GM19023 (cell line): Measurements from ENCODE around the gene NTM.

Source experiments
- ATAC-seq: cut with Tn5 transposase; IDR thresholded peaks from one replicate; pipeline ENCODE4 v1.9.1; 2021; ENCODE audit warnings: mild to moderate bottlenecking, moderate library complexity; ENCODE audit not compliant: unreplicated experiment

The NTM gene

DNA sequence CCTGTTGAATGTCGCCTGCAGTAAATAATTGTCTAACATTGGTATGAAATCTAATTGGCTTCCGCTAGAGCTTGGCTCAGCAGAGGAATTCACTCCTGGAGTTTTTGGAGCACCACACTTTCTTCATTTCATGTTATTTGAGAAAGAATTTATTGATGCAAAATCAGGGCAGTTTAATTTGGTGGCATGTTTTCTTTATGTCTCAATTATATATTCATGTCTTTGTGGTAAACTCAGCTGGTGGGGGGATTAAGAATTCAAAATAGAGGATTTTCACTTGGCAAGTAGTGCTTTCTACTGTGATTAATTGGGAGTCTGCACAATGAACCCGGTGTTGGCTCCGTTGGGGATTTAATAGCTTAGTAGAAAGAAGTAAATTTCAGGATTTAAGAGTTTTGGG lies 784.4 kb downstream of the NTM start:
- ATAC-seq: no peak

DNA sequence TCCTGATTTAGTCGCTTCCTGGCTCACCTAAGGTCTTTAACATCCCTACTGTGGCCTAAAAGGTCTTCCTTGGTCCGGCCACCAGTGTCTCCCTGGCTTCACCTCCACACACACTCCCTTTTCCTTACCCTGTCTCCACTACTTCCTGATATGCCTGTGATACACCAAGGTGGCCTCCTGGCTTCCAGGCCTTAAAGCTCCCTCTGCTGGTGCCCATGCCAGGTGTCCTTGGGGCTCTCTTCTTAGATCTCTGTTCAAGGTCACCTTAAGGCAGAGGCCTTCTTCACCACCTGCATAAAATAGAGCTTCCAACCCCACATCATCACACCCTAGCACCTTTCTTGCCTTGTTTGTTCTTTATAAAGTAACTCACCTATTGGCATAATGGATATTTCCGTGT lies 787.7 kb downstream of the NTM start:
- ATAC-seq: no peak

DNA sequence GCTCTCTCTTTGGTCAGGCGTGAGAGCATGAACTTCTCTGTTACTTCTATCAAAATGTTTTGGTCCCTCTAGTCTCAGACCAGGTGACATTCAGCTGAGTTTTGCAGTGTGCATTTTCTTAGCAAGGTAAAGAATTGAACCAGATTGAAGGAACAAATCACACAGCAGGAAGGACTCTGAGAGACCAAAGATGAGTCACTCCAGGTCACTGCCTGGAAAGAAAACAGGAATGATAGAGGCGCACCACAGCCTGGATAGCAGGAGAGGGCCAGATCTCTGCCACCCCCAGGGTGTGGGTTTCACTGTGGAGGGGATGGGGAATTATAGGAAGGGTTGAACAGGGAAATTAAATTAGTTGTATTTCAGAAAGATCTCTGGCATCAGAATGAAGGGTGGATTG lies 788.3 kb downstream of the NTM start:
- ATAC-seq: no peak

DNA sequence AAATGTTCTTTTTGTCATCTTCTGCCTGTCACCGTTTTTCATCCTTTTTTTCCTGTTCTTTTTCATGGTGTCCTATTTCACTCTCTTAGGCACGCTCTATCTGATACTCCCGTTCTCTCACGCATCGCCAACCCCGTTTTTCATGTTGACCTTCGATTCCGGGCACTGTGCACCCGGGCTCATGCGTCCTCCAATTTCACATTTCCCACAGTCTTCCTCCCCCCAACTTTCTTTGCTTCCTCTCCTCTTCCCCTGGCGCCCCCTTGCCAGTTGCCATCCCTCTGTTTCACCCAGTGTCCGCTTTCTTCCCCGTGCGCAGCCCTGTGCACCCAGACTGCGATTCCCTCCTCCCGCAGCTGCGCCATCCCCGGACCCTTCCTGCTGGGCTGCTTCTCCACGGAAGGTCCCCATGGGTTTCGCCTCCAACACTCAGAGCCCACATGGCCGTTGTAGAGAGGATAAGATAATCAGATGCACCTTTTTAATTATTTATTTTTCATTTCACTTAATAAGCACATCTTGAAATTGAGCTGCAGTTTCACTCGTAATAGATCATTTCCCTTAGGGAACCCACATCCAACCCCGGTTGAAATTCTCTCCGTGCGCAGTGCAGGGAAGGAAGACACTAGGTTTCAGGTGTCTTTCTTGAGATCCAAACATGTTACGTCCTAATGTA lies 791.1 kb downstream of the NTM start:
- no peak for ATAC-seq

- no peak for ATAC-seq
Observed at GRCh38 chr11:132168344-132168981, 798.0 kb downstream of the NTM start.

GRCh38 chr11:132171031-132171430 lies 800.6 kb downstream of the NTM start:
- no peak for ATAC-seq

- ATAC-seq: no peak
Observed at GRCh38 chr11:132174362-132175255, 804.2 kb downstream of the NTM start.

- no peak for ATAC-seq
Observed at GRCh38 chr11:132177106-132177505, 806.7 kb downstream of the NTM start.

- no peak for ATAC-seq
Observed at GRCh38 chr11:132184079-132184478, 813.7 kb downstream of the NTM start.

- ATAC-seq: no peak
Observed at GRCh38 chr11:132185726-132186592, 815.5 kb downstream of the NTM start.

- no peak for ATAC-seq
Observed at GRCh38 chr11:132186699-132187098, 816.3 kb downstream of the NTM start.

DNA sequence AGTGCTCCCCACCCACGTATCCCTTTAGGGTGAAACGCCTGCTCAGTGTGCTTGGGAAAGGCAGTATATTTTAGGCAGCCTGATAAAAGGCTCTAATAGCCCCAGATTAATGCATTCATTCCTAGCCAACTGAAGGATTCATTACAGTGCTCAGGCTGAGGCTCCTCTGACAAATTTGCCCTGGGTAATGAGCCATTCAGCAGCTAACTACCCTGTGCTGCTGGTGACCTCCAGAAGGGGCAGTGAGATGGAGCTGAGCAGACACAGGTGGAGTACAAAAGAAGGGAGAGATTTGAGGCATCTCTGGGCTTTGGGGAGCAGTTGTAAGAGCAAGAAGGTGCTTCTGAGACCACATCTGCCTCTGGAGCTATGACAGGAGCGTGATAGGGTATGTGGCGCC lies 817.0 kb downstream of the NTM start:
- ATAC-seq: no peak

DNA sequence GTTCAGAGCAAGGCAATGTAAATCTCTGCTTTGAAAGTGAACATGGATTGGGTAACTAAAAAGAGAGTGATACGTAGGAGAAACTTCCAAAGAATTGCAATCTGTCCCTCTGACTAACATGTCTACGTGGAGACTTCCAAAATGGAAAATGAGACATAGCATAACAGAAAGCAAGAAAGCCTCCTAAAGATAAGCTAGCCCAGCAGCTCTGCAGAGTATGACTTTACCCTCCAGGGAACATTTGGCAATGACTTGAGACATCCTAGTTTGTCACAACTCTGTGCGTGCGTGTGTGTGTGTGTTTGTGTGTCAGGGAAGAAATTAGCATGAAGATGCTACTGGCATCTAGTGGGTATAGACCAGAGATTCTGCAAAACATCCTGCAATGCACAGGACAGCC lies 817.4 kb downstream of the NTM start:
- no peak for ATAC-seq

DNA sequence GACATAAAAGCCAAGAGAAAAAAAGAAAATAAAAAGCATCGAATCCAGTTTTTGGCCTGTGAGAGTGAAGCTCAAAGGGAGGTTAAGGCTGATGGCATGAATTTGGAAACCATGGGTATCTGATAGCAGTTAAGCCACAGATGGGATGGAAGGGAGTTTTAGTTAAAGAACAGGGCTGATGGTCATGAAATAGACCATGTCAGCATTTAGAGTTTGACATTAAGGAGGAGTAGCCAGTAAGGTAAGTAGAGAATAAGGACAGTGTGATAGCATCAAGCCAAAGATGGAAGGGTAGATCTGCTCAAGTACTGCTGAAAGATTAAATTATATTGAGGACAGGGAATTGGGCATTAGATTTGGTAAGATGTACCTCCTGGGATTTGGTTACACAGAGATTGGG lies 826.5 kb downstream of the NTM start:
- ATAC-seq: no peak

- no peak for ATAC-seq
Observed at GRCh38 chr11:132200353-132200936, 830.0 kb downstream of the NTM start.

GRCh38 chr11:132202621-132203020 lies 832.2 kb downstream of the NTM start:
- ATAC-seq: no peak

DNA sequence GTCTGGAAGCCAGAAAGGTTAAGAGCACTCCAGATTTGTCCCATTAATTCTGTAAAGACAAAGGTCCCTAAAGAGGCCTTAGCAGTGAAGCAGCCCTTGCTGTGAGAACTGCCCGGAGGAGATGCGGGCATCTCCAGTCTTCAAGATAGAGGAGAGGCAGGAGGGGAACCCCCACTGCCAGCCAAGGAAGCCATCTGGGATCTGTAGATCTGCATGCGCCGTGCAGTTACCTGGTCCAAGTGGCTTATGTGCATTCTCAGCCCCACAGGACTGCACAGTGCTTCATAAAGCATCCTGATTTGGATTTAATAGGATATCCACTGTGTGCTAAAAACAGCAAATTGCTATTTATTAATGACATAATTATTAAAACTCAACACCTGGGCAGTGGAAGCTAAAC lies 834.6 kb downstream of the NTM start:
- ATAC-seq: no peak

GRCh38 chr11:132205496-132205895 lies 835.1 kb downstream of the NTM start:
- ATAC-seq: no peak

- no peak for ATAC-seq
Observed at GRCh38 chr11:132206993-132207392, 836.6 kb downstream of the NTM start.

GRCh38 chr11:132208477-132209055 lies 838.2 kb downstream of the NTM start:
- no peak for ATAC-seq
